ENCODE results near the gene BABAM1.

DNA sequence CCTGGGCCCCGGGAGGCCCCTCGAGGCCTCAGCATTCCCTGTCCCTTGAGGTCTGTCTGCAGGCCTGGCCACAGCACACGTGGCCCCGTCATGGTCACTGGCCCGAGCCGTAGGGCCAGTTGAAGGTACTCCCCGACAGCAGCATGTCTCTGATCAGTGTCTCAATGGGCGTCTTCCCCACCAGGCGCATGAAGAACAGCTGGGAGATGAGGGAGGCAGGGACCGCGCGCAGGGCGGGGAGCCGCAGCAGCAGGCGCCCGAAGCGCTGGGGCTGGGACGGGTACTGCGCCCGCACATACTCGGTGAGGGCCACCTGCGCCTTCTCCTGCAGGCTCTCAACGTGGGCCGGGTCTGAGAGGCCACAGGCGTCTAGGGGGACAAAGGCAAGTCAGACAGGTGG lies 35.0 kb upstream of the BABAM1 start:
- no peak for TF ChIP-seq TAF1 (IDR thresholded peaks at IDR 0.05; ENCODE audit: borderline replicate concordance, low read depth, low read length)
- TF ChIP-seq POLR2A (IDR thresholded peaks at IDR 0.05; ENCODE audit: low read depth, low read length) = no peak
